ENCODE results near the gene TST.

DNA sequence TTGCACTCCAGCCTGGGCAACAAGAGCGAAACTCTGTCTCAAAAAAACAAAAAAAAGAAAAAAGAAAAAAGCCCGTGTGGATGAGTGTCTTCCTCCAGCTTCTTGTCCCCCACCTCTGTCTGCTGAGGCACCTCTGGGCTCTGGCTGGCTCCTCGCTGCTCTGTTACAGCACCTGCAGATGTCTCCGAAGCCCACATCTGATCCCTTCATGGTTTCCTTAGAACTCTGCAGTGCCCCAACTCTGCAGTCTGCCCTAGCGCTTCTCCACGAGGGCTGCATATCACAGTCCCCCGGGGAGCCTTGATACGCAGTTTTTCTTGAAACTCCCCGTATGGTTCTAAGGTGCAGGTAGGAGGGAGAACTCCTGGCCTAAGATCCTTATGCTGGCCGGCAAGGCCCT is 48.2 kb upstream of the TST start:
- TF ChIP-seq, protein P1, sequence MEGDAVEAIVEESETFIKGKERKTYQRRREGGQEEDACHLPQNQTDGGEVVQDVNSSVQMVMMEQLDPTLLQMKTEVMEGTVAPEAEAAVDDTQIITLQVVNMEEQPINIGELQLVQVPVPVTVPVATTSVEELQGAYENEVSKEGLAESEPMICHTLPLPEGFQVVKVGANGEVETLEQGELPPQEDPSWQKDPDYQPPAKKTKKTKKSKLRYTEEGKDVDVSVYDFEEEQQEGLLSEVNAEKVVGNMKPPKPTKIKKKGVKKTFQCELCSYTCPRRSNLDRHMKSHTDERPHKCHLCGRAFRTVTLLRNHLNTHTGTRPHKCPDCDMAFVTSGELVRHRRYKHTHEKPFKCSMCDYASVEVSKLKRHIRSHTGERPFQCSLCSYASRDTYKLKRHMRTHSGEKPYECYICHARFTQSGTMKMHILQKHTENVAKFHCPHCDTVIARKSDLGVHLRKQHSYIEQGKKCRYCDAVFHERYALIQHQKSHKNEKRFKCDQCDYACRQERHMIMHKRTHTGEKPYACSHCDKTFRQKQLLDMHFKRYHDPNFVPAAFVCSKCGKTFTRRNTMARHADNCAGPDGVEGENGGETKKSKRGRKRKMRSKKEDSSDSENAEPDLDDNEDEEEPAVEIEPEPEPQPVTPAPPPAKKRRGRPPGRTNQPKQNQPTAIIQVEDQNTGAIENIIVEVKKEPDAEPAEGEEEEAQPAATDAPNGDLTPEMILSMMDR (IDR thresholded peaks at IDR 0.05; ENCODE audit: poor library complexity, severe bottlenecking), result no peak
- TF ChIP-seq EZH2 (IDR thresholded peaks at IDR 0.05; ENCODE audit: borderline replicate concordance, insufficient read depth, low read length, poor library complexity, severe bottlenecking) (no peak), POLR2AphosphoS5 (IDR thresholded peaks at IDR 0.05) (no peak), RAD21 (conservative IDR thresholded peaks at IDR 0.05) (no peak), SMC3 (conservative IDR thresholded peaks at IDR 0.05; ENCODE audit: poor library complexity) (no peak), MXI1 (conservative IDR thresholded peaks at IDR 0.05; ENCODE audit: poor library complexity, severe bottlenecking) (no peak), TAF1 (IDR thresholded peaks at IDR 0.05; ENCODE audit: low read depth) (no peak), EP300 (conservative IDR thresholded peaks at IDR 0.05; ENCODE audit: poor library complexity, severe bottlenecking) (no peak)
- TF ChIP-seq, protein P2, sequence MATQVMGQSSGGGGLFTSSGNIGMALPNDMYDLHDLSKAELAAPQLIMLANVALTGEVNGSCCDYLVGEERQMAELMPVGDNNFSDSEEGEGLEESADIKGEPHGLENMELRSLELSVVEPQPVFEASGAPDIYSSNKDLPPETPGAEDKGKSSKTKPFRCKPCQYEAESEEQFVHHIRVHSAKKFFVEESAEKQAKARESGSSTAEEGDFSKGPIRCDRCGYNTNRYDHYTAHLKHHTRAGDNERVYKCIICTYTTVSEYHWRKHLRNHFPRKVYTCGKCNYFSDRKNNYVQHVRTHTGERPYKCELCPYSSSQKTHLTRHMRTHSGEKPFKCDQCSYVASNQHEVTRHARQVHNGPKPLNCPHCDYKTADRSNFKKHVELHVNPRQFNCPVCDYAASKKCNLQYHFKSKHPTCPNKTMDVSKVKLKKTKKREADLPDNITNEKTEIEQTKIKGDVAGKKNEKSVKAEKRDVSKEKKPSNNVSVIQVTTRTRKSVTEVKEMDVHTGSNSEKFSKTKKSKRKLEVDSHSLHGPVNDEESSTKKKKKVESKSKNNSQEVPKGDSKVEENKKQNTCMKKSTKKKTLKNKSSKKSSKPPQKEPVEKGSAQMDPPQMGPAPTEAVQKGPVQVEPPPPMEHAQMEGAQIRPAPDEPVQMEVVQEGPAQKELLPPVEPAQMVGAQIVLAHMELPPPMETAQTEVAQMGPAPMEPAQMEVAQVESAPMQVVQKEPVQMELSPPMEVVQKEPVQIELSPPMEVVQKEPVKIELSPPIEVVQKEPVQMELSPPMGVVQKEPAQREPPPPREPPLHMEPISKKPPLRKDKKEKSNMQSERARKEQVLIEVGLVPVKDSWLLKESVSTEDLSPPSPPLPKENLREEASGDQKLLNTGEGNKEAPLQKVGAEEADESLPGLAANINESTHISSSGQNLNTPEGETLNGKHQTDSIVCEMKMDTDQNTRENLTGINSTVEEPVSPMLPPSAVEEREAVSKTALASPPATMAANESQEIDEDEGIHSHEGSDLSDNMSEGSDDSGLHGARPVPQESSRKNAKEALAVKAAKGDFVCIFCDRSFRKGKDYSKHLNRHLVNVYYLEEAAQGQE (IDR thresholded peaks at IDR 0.05; ENCODE audit: borderline replicate concordance), result no peak
